Ascending aorta (tissue), 2 donors: ENCODE data around the gene ZFP30. TPM values are rescaled to one million over a fixed set of nuclear protein-coding genes. Genes with fewer than 3 reads are reported as not detected.
A peak's percentile ranks its signal among the peaks of the same experiment; 100 is the strongest.
"Not testable (repeated sequence)": the region's sequence is repeated elsewhere in the genome, so short reads cannot be mapped to it uniquely, and the experiment has no call there.

Experiments
- DNase-seq, 2 donors: peaks; one replicate each; pipeline ENCODE4 v3.0.0-alpha.2; 2019; ENCODE audit warnings: low spot score in 2 of 2
- H3K27ac ChIP-seq, 2 donors: fragments of 200-600 bp; sonication (generic); one replicate each; pipeline ENCODE4 v1.5.1; 2016 to 2017; ENCODE audit warnings: mild to moderate bottlenecking in 1 of 2
- H3K27me3 ChIP-seq: fragments of 200-600 bp; sonication (generic); one replicate; pipeline ENCODE4 v1.5.1; 2017
- H3K36me3 ChIP-seq, 2 donors: fragments of 200-600 bp; sonication (generic); one replicate each; pipeline ENCODE4 v1.5.1; 2016
- H3K4me1 ChIP-seq, 2 donors: fragments of 200-600 bp; sonication (generic); one replicate each; pipeline ENCODE4 v1.5.1; 2016 to 2017; ENCODE audit warnings: mild to moderate bottlenecking in 1 of 2
- H3K4me3 ChIP-seq, 2 donors: fragments of 200-600 bp; sonication (generic); one replicate each; pipeline ENCODE4 v1.5.1; 2016 to 2017; ENCODE audit warnings: mild to moderate bottlenecking in 1 of 2
- H3K9me3 ChIP-seq, 2 donors: fragments of 200-600 bp; sonication (generic); one replicate each; pipeline ENCODE4 v1.5.1; 2016
- intact Hi-C: fragments of 100-400 bp; cut with DNase I; formaldehyde crosslinking; loops from one replicate; pipeline ENCODE4 v1.15.1; 2023
- total RNA-seq: library from RNA; depleted of rRNA; stranded (reverse); fragments of >200 nt; gene quantifications from one replicate; pipeline ENCODE4 v1.1.0, GENCODE V29; 2016
- TF ChIP-seq, protein P1 (sequence below), 3 experiments: fragments of 200-600 bp in 2 of 3; fragments of 450-650 bp in 1 of 3; sonication (generic) in 2 of 3; IDR thresholded peaks; one replicate each; pipeline ENCODE4 v1.5.1; 2016 to 2019; ENCODE audit warnings: antibody characterized with exemption in 3 of 3, mild to moderate bottlenecking in 1 of 3, moderate library complexity in 1 of 3

The ZFP30 gene
- total RNA-seq, 1 donor from 2014 or later: 1.7 TPM

DNA sequence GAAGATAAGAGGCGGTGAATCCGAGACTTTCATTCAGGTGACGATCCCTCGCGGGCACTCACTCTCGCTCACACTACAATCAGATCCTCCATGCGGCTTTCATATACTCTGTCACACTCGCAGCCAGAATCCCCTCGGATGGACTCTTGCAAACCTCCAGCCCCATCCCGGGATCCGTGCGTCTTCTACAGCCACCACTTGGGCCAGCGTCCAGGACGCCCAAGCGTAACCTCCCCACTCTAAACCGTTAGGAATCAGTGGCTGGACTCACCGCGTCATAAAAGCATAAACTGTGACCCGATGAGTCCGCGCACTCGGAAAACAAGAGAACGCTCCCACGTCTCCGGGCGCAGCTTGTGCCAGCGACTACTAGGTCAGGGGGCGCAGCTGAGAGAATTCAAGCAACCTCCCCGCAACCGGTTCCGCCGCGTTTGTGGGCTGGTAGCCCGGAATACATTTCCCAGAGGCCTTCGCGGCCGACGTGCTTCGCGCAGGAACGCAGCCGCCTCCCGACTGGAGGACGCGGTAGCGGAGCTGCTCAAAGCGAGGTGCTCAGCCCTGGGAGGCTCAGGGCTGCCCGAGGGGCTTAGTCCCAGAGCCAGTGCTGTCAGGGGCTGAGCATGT lies 36.7 kb upstream of the ZFP30 start:
- TF ChIP-seq, protein P1, sequence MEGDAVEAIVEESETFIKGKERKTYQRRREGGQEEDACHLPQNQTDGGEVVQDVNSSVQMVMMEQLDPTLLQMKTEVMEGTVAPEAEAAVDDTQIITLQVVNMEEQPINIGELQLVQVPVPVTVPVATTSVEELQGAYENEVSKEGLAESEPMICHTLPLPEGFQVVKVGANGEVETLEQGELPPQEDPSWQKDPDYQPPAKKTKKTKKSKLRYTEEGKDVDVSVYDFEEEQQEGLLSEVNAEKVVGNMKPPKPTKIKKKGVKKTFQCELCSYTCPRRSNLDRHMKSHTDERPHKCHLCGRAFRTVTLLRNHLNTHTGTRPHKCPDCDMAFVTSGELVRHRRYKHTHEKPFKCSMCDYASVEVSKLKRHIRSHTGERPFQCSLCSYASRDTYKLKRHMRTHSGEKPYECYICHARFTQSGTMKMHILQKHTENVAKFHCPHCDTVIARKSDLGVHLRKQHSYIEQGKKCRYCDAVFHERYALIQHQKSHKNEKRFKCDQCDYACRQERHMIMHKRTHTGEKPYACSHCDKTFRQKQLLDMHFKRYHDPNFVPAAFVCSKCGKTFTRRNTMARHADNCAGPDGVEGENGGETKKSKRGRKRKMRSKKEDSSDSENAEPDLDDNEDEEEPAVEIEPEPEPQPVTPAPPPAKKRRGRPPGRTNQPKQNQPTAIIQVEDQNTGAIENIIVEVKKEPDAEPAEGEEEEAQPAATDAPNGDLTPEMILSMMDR (IDR thresholded peaks at IDR 0.05): peak in 1 of 3 experiments; percentile 5
- Histone ChIP-seq H3K27ac (peak overlapping the region; percentile 81 to 84), H3K4me3 (peak overlapping the region; percentile 66 to 90), H3K36me3 (no peaks in the 10 kb centered on the region), H3K4me1 (peaks cover 0 to 4% of the 10 kb centered on the region in 2 donors), H3K27me3 (no peaks in the 10 kb centered on the region), H3K9me3 (peaks cover 0 to 14% of the 10 kb centered on the region in 2 donors)
- peak; percentile 42 to 88 for DNase-seq
- intact Hi-C loops: loop anchor here (5.0 kb wide), 1 partner anchor 35 kb away; the partner anchor contains the start of gene ZFP30

DNA sequence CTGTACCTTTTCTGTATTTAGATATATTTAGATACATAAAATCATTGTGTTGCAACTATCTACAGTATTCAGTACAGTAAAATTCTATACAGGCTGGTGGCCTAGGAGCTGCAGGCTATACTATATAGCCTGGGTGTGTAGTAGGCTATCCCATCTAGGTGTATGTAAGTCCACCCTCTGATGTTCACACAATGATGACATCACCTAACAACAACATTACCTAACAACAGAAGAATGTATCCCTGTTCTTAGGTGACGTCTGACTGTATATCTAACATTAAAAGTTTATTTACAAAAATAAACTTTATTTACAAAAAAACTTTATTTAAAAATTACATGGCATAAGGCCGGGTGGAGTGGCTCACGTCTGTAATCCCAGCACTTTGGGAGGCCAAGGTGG lies 28.3 kb upstream of the ZFP30 start:
- intact Hi-C loops: no loop called here
- no peak for DNase-seq
- H3K4me1 ChIP-seq: no peaks in the 10 kb centered on the region
- H3K27ac ChIP-seq: no peak overlapping the region
- TF ChIP-seq, protein P1 (IDR thresholded peaks at IDR 0.05): no peak
- peaks cover 16 to 82% of the 10 kb centered on the region in 2 donors for H3K9me3 ChIP-seq
- peaks cover 4 to 52% of the 10 kb centered on the region in 2 donors for H3K36me3 ChIP-seq
- H3K4me3 ChIP-seq: no peak overlapping the region
- no peaks in the 10 kb centered on the region for H3K27me3 ChIP-seq

DNA sequence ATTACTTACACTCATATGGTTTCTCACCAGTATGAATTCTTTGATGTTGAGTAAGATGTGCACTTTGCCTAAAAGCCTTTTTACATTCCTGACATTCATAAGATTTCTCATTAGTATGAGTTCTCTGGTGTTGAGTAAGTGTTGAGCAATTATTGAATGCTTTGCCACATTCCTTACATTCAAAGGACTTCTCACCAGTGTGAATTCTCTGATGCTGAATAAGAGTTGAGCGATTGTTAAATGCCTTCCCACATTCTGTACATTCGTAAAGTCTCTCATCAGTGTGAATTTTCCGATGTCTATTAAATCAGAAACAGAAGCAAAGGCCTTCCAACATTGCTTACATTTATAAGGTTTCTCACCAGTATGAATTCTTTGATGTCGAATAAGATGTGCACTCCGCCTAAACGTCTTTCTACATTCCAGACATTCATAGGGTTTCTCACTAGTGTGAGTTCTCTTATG lies 14.2 kb upstream of the ZFP30 start:
- H3K4me1 ChIP-seq: no peaks in the 10 kb centered on the region
- H3K9me3 ChIP-seq: peaks cover 84 to 100% of the 10 kb centered on the region in 2 donors
- no peak overlapping the region for H3K4me3 ChIP-seq
- H3K27me3 ChIP-seq: no peaks in the 10 kb centered on the region
- peaks cover 2 to 3% of the 10 kb centered on the region in 2 donors for H3K36me3 ChIP-seq
- intact Hi-C loops: no loop called here
- DNase-seq: no peak
- TF ChIP-seq, protein P1 (IDR thresholded peaks at IDR 0.05): no peak
- no peak overlapping the region for H3K27ac ChIP-seq

DNA sequence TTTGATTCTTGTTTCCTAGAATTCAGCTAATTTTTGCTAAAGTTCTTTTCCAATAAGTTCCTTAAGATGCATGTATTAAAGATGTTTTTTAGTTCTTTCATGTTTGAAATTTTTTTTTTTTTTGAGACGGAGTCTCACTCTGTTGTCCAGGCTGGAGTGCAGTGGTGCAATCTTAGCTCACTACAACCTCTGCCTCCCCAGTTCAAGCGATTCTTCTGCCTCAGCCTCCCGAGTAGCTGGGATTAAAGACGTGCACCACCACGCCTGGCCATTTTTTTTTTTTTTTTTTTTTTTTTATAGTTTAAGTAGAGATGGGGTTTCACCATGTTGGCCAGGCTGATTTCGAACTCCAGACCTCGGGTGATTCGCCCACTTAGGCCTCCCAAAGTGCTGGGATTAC lies 1.9 kb upstream of the ZFP30 start:
- intact Hi-C loops: loop anchor here (5.0 kb wide), 2 partner anchors 35 to 150 kb away; partner anchors contain the start of gene ZNF793
- not testable (repeated sequence) for DNase-seq, H3K27me3 ChIP-seq, H3K27ac ChIP-seq, H3K36me3 ChIP-seq, H3K4me3 ChIP-seq
- H3K9me3 ChIP-seq: peaks cover 10 to 48% of the 10 kb centered on the region in 2 donors
- H3K4me1 ChIP-seq: peaks cover 4 to 14% of the 10 kb centered on the region in 2 donors

DNA sequence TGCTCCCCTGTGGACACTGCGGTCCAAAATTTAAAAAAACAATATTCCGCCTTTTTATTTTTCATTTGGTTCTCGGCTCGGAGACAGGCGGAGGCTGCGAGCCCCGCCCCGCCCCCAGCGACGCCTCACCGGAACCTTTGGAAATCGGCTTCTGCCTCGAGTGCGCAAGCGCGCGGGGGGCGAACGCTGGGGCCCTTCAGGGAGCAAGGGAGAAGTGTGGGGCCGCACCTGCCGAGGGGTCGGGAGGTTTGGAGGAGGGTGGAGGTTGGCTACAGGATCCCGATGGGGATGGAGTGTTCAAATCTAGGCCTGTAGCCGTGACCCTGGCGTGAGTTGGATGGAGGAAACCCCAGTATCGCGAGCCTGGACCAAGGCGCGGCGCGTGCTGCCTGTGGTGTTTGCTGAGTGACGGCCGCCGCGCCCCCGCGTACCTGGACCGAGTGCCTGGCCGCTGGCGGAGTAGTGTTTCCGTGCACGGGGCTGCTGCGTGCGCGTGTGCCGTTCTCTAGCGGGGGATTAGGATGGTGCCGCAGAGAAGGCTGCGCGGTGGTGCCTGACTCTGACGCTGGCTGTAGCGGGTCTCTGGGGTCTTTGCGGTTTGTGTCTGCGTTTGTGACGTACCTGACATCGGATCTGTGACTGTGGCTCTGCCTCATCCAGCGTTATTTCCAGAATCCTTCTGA lies 565 bp upstream of the ZFP30 start:
- Histone ChIP-seq H3K4me1 (peaks cover 4 to 14% of the 10 kb centered on the region in 2 donors), H3K27ac (peak overlapping the region; percentile 77 to 92), H3K4me3 (peak overlapping the region; percentile 72 to 85), H3K27me3 (no peaks in the 10 kb centered on the region), H3K9me3 (peaks cover 10 to 42% of the 10 kb centered on the region in 2 donors), H3K36me3 (no peaks in the 10 kb centered on the region)
- intact Hi-C loops: loop anchor here (2.0 to 5.0 kb wide), 3 partner anchors 36 to 149 kb away; partner anchors contain the start of genes ZNF540, ZNF571 and ZNF793
- TF ChIP-seq, protein P1 (IDR thresholded peaks at IDR 0.05): no peak
- peak; percentile 45 to 87 for DNase-seq
